Naive thymus-derived CD4-positive, alpha-beta T cell (primary cell): ENCODE data around the gene ZBP1. TPM values are rescaled to one million over a fixed set of nuclear protein-coding genes. Genes with fewer than 3 reads are reported as not detected.

Experiments
- ATAC-seq: fragments of 150-1000 bp; cut with Tn5 transposase; 2 replicates; pipeline ENCODE4 v1.10.0; 2021; ENCODE audit warnings: mild to moderate bottlenecking, moderate library complexity
- CTCF ChIA-PET: fragments of 350-600 bp; sonication (Branson Sonifier 250); formaldehyde crosslinking; loops from one replicate; lab custom pipeline; 2021; ENCODE audit warnings: antibody characterized with exemption; lab: Charles Lee
- POLR2A ChIA-PET: fragments of 350-600 bp; sonication (Branson Sonifier 250); formaldehyde crosslinking; loops from one replicate; lab custom pipeline; 2021; ENCODE audit warnings: antibody characterized with exemption, inconsistent platforms; lab: Charles Lee
- DNase-seq, 9 donors: peaks; one replicate each; pipeline versions ENCODE4 v3.0.0 to v3.0.0-alpha.2; 2020 to 2022; ENCODE audit warnings: mixed read lengths in 1 of 9
- H3K27ac ChIP-seq: one replicate; pipeline ENCODE4 v1.7.0; 2013; ENCODE audit warnings: mild to moderate bottlenecking, low read depth, low read length, moderate library complexity
- H3K27me3 ChIP-seq, 2 donors: one replicate each; pipeline ENCODE4 v1.7.0; 2013; ENCODE audit warnings: low read length in 2 of 2, mild to moderate bottlenecking in 2 of 2, moderate library complexity in 2 of 2; ENCODE audit not compliant: control insufficient read depth in 2 of 2, insufficient read depth in 2 of 2
- H3K36me3 ChIP-seq, 3 experiments: 1 replicate in 2 of 3; 2 replicates in 1 of 3; pipeline ENCODE4 v1.7.0; 2013; ENCODE audit warnings: low read length in 3 of 3, mild to moderate bottlenecking in 3 of 3, moderate library complexity in 1 of 3; ENCODE audit not compliant: insufficient read depth in 3 of 3, control insufficient read depth in 2 of 3
- H3K4me1 ChIP-seq, 2 donors: one replicate each; pipeline ENCODE4 v1.7.0; 2013; ENCODE audit warnings: low read length in 2 of 2, mild to moderate bottlenecking in 2 of 2, moderate library complexity in 1 of 2; ENCODE audit not compliant: control insufficient read depth in 2 of 2, insufficient read depth in 2 of 2
- H3K4me3 ChIP-seq: 2 replicates; pipeline ENCODE4 v1.7.0; 2013; ENCODE audit warnings: mild to moderate bottlenecking, low read length
- H3K9me3 ChIP-seq, 3 experiments: 1 replicate in 2 of 3; 2 replicates in 1 of 3; pipeline ENCODE4 v1.7.0; 2013; ENCODE audit warnings: low read length in 3 of 3; ENCODE audit not compliant: control insufficient read depth in 2 of 3
- H3K27ac Mint-ChIP-seq, 9 donors: one replicate each; pipeline ENCODE4 v1.8.0; 2020 to 2022; ENCODE audit warnings: mixed read lengths in 9 of 9, mild to moderate bottlenecking in 8 of 9, moderate library complexity in 5 of 9, inconsistent platforms in 2 of 9
- H3K27me3 Mint-ChIP-seq, 5 donors: one replicate each; pipeline ENCODE4 v1.8.0; 2021 to 2022; ENCODE audit warnings: mixed read lengths in 5 of 5, mild to moderate bottlenecking in 1 of 5
- H3K36me3 Mint-ChIP-seq, 5 donors: one replicate each; pipeline ENCODE4 v1.8.0; 2020 to 2022; ENCODE audit warnings: mixed read lengths in 5 of 5, mild to moderate bottlenecking in 3 of 5, inconsistent platforms in 1 of 5
- H3K4me1 Mint-ChIP-seq, 7 donors: one replicate each; pipeline ENCODE4 v1.8.0; 2020 to 2022; ENCODE audit warnings: mixed read lengths in 7 of 7, mild to moderate bottlenecking in 3 of 7, inconsistent platforms in 1 of 7
- H3K4me3 Mint-ChIP-seq, 10 donors: one replicate each; pipeline ENCODE4 v1.8.0; 2020 to 2022; ENCODE audit warnings: mild to moderate bottlenecking in 10 of 10, mixed read lengths in 10 of 10, moderate library complexity in 6 of 10, inconsistent platforms in 2 of 10
- H3K9me3 Mint-ChIP-seq, 11 donors: one replicate each; pipeline ENCODE4 v1.8.0; 2020 to 2022; ENCODE audit warnings: mixed read lengths in 11 of 11, mild to moderate bottlenecking in 4 of 11, inconsistent platforms in 1 of 11, moderate library complexity in 1 of 11
- intact Hi-C, 2 donors: fragments of 100-400 bp; cut with micrococcal nuclease; formaldehyde crosslinking; loops; one replicate each; pipeline ENCODE4 v1.15.1; 2023
- polyA plus RNA-seq, 2 donors: library from polyadenylated mRNA; unstranded; fragments of 300-500 nt; fragmentation: Illumina TruSeq; gene quantifications; one replicate each; pipeline ENCODE4 v1.2.3, GENCODE V29; 2021
- total RNA-seq, 6 experiments: library from RNA in 5 of 6; stranded (reverse) in 5 of 6; gene quantifications; 1 replicate in 5 of 6; 2 replicates in 1 of 6; pipeline ENCODE4 v1.2.3 and lab custom pipeline; 2021 to 2026

The ZBP1 gene
- total and polyA plus RNA-seq, 7 experiments from 2014 or later: 5.9 to 27.9 (median 10.4) TPM

DNA sequence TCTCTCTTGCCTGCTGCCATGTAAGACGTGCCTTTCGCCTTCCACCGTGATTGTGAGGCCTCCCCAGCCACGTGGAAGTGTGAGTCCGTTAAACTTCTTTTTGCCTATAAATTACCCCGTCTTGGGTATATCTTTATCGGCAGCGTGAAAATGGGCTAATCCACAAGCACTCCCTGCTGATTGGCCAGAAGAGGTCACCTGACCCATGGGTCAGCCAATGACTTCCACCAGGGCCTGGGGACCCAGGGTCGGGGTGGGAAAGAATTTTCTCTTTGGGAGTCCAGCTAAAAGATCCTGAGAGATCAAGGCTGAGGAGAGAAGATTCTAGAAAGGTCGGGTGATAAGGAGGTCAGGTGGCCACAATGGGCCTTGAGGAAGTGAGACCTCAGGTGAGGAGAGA lies 17.1 kb downstream of the ZBP1 start:
- DNase-seq: no peak
- POLR2A ChIA-PET: no interaction called here
- Mint-ChIP-seq H3K27ac (peak overlapping the region in 1 of 9 donors; percentile 14), H3K4me1 (peaks cover 0 to 24% (median 12%) of the 10 kb centered on the region in 7 donors), H3K36me3 (peaks cover 0 to 27% (median 8%) of the 10 kb centered on the region in 5 donors), H3K27me3 (peaks cover 0 to 30% (median 0%) of the 10 kb centered on the region in 5 donors), H3K4me3 (no peak overlapping the region), H3K9me3 (no peaks in the 10 kb centered on the region)
- no peak overlapping the region for H3K4me3 ChIP-seq
- H3K27ac ChIP-seq: no peak overlapping the region
- intact Hi-C loops: no loop called here
- no peaks in the 10 kb centered on the region for H3K27me3 ChIP-seq
- CTCF ChIA-PET: interaction anchor here (0.6 kb wide), 1 partner anchor 129 kb away, joined by 3 read pairs; no protein-coding TSS in a partner anchor
- no peaks in the 10 kb centered on the region for H3K9me3 ChIP-seq
- no peak for ATAC-seq
- peaks cover 0 to 21% of the 10 kb centered on the region in 2 donors for H3K4me1 ChIP-seq
- peaks cover 0 to 5% (median 2%) of the 10 kb centered on the region in 3 experiments for H3K36me3 ChIP-seq

DNA sequence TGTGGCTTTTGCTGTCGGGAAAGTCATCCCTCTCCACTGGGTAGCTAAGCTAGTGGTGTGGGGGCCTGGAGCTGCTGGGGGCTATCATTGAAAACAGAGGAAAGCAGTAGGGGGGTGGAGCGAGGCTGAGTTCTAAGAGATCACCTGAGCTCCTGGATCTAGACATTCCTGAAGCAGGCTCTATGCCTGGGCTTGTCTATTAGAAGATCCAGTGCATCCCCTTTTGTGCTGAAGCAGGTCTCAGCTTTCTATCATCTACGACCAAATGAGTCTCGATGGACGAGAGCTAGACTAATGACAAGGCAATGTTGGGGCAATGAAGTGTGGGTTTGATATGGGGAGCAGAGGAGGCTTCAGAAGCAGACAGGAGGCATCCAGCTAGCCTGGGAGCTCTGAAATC lies 18.5 kb downstream of the ZBP1 start:
- Mint-ChIP-seq H3K27me3 (peaks cover 0 to 28% (median 0%) of the 10 kb centered on the region in 5 donors), H3K4me3 (no peak overlapping the region), H3K36me3 (peaks cover 0 to 15% (median 0%) of the 10 kb centered on the region in 5 donors), H3K4me1 (peaks cover 0 to 24% (median 8%) of the 10 kb centered on the region in 7 donors), H3K27ac (peak overlapping the region in 2 of 9 donors; percentile 22 to 89), H3K9me3 (no peaks in the 10 kb centered on the region)
- intact Hi-C loops: no loop called here
- Histone ChIP-seq H3K27ac (no peak overlapping the region), H3K9me3 (no peaks in the 10 kb centered on the region), H3K27me3 (no peaks in the 10 kb centered on the region), H3K4me1 (peaks cover 3 to 25% of the 10 kb centered on the region in 2 donors), H3K4me3 (no peak overlapping the region), H3K36me3 (peaks cover 0 to 5% (median 0%) of the 10 kb centered on the region in 3 experiments)
- ATAC-seq (no peak), DNase-seq (no peak)
- ChIA-PET CTCF (interaction anchor here (1.0 kb wide), 1 partner anchor 22 kb away, joined by 4 read pairs; no protein-coding TSS in a partner anchor), POLR2A (interaction anchor here (1.1 to 1.3 kb wide), 2 partner anchors 19 to 29 kb away, joined by 4 read pairs; no protein-coding TSS in a partner anchor)

DNA sequence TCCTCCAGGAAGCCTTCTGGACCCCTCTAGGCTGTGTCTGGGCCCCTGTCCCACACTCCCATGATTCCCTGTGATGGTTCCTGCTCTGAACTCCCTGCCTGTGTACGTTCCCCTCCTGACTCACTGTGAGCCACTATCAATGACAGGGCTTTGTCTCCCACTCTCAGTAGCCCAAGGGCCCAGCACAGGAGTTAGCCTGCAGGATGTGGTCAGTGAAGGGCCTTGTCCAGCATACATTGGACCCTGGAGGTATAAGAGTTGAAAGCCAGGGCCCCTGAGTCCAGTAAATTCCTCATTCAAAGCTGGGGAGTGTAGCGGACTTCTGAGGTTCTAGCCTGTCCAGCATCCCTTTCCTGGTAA lies 19.0 kb downstream of the ZBP1 start:
- ATAC-seq: no peak
- H3K4me3 Mint-ChIP-seq: peak overlapping the region in 1 of 10 donors; percentile 20

DNA sequence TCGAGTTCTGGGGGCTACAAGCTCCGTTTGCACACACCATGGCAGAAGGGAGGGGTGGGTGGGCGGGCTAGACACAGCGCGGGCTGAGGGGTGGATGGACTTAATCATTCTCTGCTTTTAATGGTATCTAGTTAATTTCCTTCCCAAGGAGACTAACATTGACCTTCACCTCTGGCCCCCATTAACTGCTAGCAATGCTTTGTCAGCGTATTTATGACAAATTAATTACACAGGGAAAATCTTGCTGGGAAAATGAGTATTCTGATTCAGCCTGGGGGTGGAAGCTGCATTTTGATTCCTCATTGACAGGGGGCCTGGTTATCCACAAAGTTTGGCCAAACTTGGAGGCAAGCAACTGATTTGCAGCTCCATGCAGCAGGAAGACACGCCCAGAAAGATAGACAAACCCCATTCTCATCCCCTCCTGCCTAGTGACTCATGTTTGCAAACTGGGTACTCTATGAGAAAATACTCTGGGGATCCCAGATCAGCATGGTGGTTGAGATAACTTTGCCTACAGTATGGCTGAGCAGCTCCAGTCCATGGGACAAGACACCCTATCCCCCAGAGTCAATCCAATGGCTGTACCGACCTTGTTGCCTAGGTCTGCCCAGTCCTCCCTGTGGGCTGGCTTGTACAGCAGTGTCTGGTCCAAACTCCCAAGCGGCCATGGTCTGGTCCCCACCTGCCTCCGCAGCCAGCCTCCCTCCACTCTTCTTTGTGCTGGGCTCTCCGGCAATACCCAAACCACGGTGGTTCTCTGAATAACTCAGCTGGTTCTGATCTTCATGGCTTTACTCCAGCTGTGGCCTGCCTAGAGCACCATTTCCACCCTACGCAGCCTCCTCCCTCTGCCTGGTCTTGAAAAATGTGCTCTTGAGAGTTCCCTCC lies 19.7 kb downstream of the ZBP1 start:
- Mint-ChIP-seq H3K4me1 (peaks cover 0 to 24% (median 8%) of the 10 kb centered on the region in 7 donors), H3K27me3 (peaks cover 0 to 32% (median 0%) of the 10 kb centered on the region in 5 donors), H3K4me3 (peak overlapping the region in 1 of 10 donors; percentile 20), H3K27ac (no peak overlapping the region), H3K36me3 (peaks cover 0 to 12% (median 0%) of the 10 kb centered on the region in 5 donors), H3K9me3 (no peaks in the 10 kb centered on the region)
- CTCF ChIA-PET: interaction anchor here (0.6 to 2.4 kb wide), 2 partner anchors 19 to 702 kb away, joined by 3 to 7 read pairs; partner anchors contain the start of gene ZBP1
- Histone ChIP-seq H3K4me1 (peaks cover 3 to 17% of the 10 kb centered on the region in 2 donors), H3K36me3 (no peaks in the 10 kb centered on the region), H3K4me3 (no peak overlapping the region), H3K9me3 (no peaks in the 10 kb centered on the region), H3K27me3 (no peaks in the 10 kb centered on the region), H3K27ac (no peak overlapping the region)
- ATAC-seq: no peak
- intact Hi-C loops: no loop called here
- no peak for DNase-seq
- POLR2A ChIA-PET: no interaction called here

More for the DNA sequence above, 19.0 kb downstream of the ZBP1 start:
- H3K9me3 ChIP-seq: no peaks in the 10 kb centered on the region
- peaks cover 3 to 23% of the 10 kb centered on the region in 2 donors for H3K4me1 ChIP-seq
- peaks cover 0 to under 1% (median 0%) of the 10 kb centered on the region in 3 experiments for H3K36me3 ChIP-seq
- Mint-ChIP-seq H3K27ac (no peak overlapping the region), H3K4me1 (peaks cover 0 to 24% (median 8%) of the 10 kb centered on the region in 7 donors), H3K27me3 (peaks cover 0 to 28% (median 0%) of the 10 kb centered on the region in 5 donors), H3K36me3 (peaks cover 0 to 14% (median 0%) of the 10 kb centered on the region in 5 donors), H3K9me3 (no peaks in the 10 kb centered on the region)
- no peak for DNase-seq
- no peaks in the 10 kb centered on the region for H3K27me3 ChIP-seq
- H3K4me3 ChIP-seq: no peak overlapping the region
- no peak overlapping the region for H3K27ac ChIP-seq
- ChIA-PET POLR2A (interaction anchor here (1.1 to 1.3 kb wide), 2 partner anchors 20 to 29 kb away, joined by 4 read pairs; no protein-coding TSS in a partner anchor), CTCF (interaction anchor here (0.6 to 1.0 kb wide), 2 partner anchors 22 to 702 kb away, joined by 3 to 4 read pairs; no protein-coding TSS in a partner anchor)
- intact Hi-C loops: no loop called here

DNA sequence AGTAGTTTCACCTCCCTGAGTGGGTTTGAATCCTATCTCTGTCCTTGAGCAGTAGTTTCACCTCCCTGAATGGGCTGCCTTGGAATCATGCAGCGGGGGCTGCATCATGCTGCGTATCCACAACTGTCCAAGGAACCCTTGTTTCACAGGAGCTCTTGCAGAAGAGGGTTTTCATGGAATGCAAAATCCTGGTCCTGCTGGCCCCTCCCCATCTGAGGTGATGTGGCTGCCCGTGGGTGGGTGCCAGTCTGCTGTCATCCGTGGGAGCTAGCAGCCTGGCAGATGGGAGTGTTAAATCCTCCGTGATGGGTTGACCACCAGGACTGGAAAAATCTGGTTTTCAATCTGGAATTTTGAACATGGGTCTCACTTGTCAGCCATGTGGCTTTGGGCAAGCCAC lies 21.7 kb downstream of the ZBP1 start:
- H3K4me3 Mint-ChIP-seq: peak overlapping the region in 1 of 10 donors; percentile 18
- Histone ChIP-seq H3K27me3 (no peaks in the 10 kb centered on the region), H3K4me3 (no peak overlapping the region), H3K4me1 (peaks cover 3 to 4% of the 10 kb centered on the region in 2 donors), H3K9me3 (no peaks in the 10 kb centered on the region), H3K27ac (no peak overlapping the region), H3K36me3 (no peaks in the 10 kb centered on the region)
- ATAC-seq: no peak
- H3K36me3 Mint-ChIP-seq: peaks cover 0 to 4% (median 0%) of the 10 kb centered on the region in 5 donors
- no peak for DNase-seq
- intact Hi-C loops: loop anchor here in 1 of 2 donors (10.0 kb wide), 1 partner anchor 504 kb away; no protein-coding TSS in a partner anchor
- ChIA-PET POLR2A (interaction anchor here (1.3 to 1.5 kb wide), 2 partner anchors 20 to 22 kb away, joined by 4 to 5 read pairs; partner anchors contain the start of gene ZBP1), CTCF (interaction anchor here (0.7 to 3.5 kb wide), 8 partner anchors 21 to 584 kb away, joined by 3 to 36 read pairs (median 6); partner anchors contain the start of gene ZBP1)
- H3K27me3 Mint-ChIP-seq: peaks cover 0 to 38% (median 0%) of the 10 kb centered on the region in 5 donors
- peaks cover 0 to 13% (median 3%) of the 10 kb centered on the region in 7 donors for H3K4me1 Mint-ChIP-seq
- no peaks in the 10 kb centered on the region for H3K9me3 Mint-ChIP-seq
- H3K27ac Mint-ChIP-seq: peak overlapping the region in 1 of 9 donors; percentile 7

DNA sequence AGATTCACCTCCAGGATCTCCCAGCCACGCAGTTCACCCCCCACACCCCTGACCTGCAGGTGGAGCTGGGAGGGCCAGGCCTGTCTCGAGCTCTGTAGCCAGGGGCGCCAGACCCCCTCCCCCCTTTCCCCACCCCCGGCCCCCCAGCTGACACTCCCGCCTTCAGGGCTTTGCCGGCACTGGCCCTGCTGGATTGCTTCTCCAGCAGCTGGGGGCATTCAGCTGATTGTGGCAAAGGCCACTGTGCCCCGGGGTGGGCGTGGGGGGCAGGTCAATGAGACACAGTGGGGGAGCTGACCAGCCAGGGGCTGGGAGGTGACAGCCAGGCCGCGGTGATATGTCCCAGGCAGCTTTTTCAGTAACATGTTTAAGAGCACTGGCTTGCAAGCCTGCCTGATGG lies 22.2 kb downstream of the ZBP1 start:
- no peak for ATAC-seq

More for the DNA sequence above, 22.2 kb downstream of the ZBP1 start:
- intact Hi-C loops: loop anchor here in 1 of 2 donors (10.0 kb wide), 1 partner anchor 503 kb away; no protein-coding TSS in a partner anchor
- Mint-ChIP-seq H3K27me3 (peaks cover 0 to 38% (median 0%) of the 10 kb centered on the region in 5 donors), H3K27ac (no peak overlapping the region), H3K9me3 (no peaks in the 10 kb centered on the region), H3K4me1 (peaks cover 0 to 13% (median 4%) of the 10 kb centered on the region in 7 donors), H3K36me3 (peaks cover 0 to 2% (median 0%) of the 10 kb centered on the region in 5 donors), H3K4me3 (peak overlapping the region in 1 of 10 donors; percentile 18)
- peaks cover 3 to 4% of the 10 kb centered on the region in 2 donors for H3K4me1 ChIP-seq
- no peaks in the 10 kb centered on the region for H3K9me3 ChIP-seq
- no peak overlapping the region for H3K4me3 ChIP-seq
- no peaks in the 10 kb centered on the region for H3K27me3 ChIP-seq
- H3K27ac ChIP-seq: no peak overlapping the region
- H3K36me3 ChIP-seq: no peaks in the 10 kb centered on the region
- DNase-seq: no peak
- CTCF ChIA-PET: interaction anchor here (0.7 to 3.5 kb wide), 8 partner anchors 22 to 585 kb away, joined by 3 to 36 read pairs (median 6); partner anchors contain the start of gene ZBP1
- POLR2A ChIA-PET: interaction anchor here (1.3 to 1.5 kb wide), 2 partner anchors 20 to 22 kb away, joined by 4 to 5 read pairs; partner anchors contain the start of gene ZBP1
